GM18499 (cell line): ENCODE data around the gene TDRD7.

ENCODE experiments used
- ATAC-seq: cut with Tn5 transposase; IDR thresholded peaks from one replicate; pipeline ENCODE4 v1.9.1; 2021; ENCODE audit warnings: moderate number of reproducible peaks; ENCODE audit not compliant: insufficient read depth, unreplicated experiment

TDRD7 gene

GRCh38 chr9:97411789-97412625, at the start of gene TDRD7:
Gene TDRD7, plus strand, starts transcription at chr9:97412096. Its CDS starts 16,370 bp downstream, at chr9:97428466.
- no peak for ATAC-seq

GRCh38 chr9:97362777-97363545, 48.9 kb upstream of the TDRD7 start:
- ATAC-seq, result no peak

- no peak for ATAC-seq
Measured at GRCh38 chr9:97363661-97364299, 48.1 kb upstream of the TDRD7 start.

GRCh38 chr9:97364769-97365490, 47.0 kb upstream of the TDRD7 start:
- no peak for ATAC-seq

- ATAC-seq, result no peak
Measured at GRCh38 chr9:97365634-97366033, 46.3 kb upstream of the TDRD7 start.

- ATAC-seq, result no peak
Measured at GRCh38 chr9:97366476-97366875, 45.4 kb upstream of the TDRD7 start.

GRCh38 chr9:97366889-97367288, 45.0 kb upstream of the TDRD7 start:
- no peak for ATAC-seq

- no peak for ATAC-seq
Measured at GRCh38 chr9:97367729-97368128, 44.2 kb upstream of the TDRD7 start.

- no peak for ATAC-seq
Measured at GRCh38 chr9:97368964-97369363, 42.9 kb upstream of the TDRD7 start.

GRCh38 chr9:97372580-97372979, 39.3 kb upstream of the TDRD7 start:
- no peak for ATAC-seq

GRCh38 chr9:97373331-97373730, 38.6 kb upstream of the TDRD7 start:
- no peak for ATAC-seq

GRCh38 chr9:97374811-97375210, 37.1 kb upstream of the TDRD7 start:
- no peak for ATAC-seq

GRCh38 chr9:97376902-97377301, 35.0 kb upstream of the TDRD7 start:
- ATAC-seq, result no peak

GRCh38 chr9:97382099-97382718, 29.7 kb upstream of the TDRD7 start:
- no peak for ATAC-seq

- ATAC-seq, result no peak
Measured at GRCh38 chr9:97384406-97385262, 27.3 kb upstream of the TDRD7 start.

GRCh38 chr9:97385626-97386264, 26.2 kb upstream of the TDRD7 start:
- no peak for ATAC-seq

GRCh38 chr9:97386265-97386633, 25.6 kb upstream of the TDRD7 start:
- ATAC-seq, result no peak

GRCh38 chr9:97386733-97387503, 25.0 kb upstream of the TDRD7 start:
- no peak for ATAC-seq
